ENCODE results near the gene ABHD11. TPM values are rescaled to one million over a fixed set of nuclear protein-coding genes. Genes with fewer than 3 reads are reported as not detected.

ABHD11 gene
- total and polyA plus RNA-seq, 9 of the 15 experiments (the other 6 are each of a cell fraction or from before 2014, with no cell fraction given) = 7.7 to 44.2 (median 18.9) TPM

DNA sequence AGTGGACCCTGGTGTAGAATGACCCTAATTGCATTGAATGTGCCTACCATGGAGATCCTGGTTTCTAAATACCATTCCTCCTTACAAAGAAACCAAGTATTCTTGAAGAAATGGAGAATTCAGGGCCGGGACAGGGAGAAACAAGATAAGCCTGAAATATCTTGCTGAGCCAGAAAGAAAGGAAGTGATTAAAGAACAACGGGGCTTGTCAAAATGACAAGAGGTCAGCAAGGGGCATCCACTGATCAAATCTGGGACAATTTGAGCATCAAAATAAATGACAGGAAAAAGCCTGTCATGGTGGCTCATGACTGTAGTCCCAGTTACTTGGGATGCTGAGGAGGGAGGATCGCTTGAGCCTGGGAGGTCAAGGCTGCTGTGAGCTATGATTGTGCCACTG is 8.1 kb downstream of the ABHD11 start (continued):
- TF ChIP-seq, protein P1, sequence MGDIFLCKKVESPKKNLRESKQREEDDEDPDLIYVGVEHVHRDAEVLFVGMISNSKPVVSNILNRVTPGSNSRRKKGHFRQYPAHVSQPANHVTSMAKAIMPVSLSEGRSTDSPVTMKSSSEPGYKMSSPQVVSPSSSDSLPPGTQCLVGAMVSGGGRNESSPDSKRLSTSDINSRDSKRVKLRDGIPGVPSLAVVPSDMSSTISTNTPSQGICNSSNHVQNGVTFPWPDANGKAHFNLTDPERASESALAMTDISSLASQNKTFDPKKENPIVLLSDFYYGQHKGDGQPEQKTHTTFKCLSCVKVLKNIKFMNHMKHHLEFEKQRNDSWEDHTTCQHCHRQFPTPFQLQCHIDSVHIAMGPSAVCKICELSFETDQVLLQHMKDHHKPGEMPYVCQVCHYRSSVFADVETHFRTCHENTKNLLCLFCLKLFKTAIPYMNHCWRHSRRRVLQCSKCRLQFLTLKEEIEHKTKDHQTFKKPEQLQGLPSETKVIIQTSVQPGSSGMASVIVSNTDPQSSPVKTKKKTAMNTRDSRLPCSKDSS (IDR thresholded peaks at IDR 0.05; ENCODE audit: low read depth, partially characterized antibody) = no peak
- TF ChIP-seq MEIS2 (IDR thresholded peaks at IDR 0.05; ENCODE audit: partially characterized antibody) (peak; percentile 84), KDM1A (IDR thresholded peaks at IDR 0.05) (peak; percentile 80 to 84), ARID1B (IDR thresholded peaks at IDR 0.05) (peak; percentile 77), NRF1 (conservative IDR thresholded peaks at IDR 0.05 in 1 of 2, IDR thresholded peaks at IDR 0.05 in 1 of 2) (no peak), TEAD4 (IDR thresholded peaks at IDR 0.05; ENCODE audit: low read length) (peak; percentile 60; the same call in 1 of the 2 replicates), TEAD4 (CRISPR knock-in tag; IDR thresholded peaks at IDR 0.05; ENCODE audit: borderline replicate concordance) (no peak), EP300 (IDR thresholded peaks at IDR 0.05; ENCODE audit: low read length) (peak; percentile 41; the same call in 1 of the 2 replicates), MYNN (IDR thresholded peaks at IDR 0.05) (no peak), MYNN (CRISPR knock-in tag; IDR thresholded peaks at IDR 0.05) (no peak), MTA2 (IDR thresholded peaks at IDR 0.05; ENCODE audit: low read depth) (0 out of 2 replicates have a peak, but pooled peaks have one; percentile 28), RCOR1 (IDR thresholded peaks at IDR 0.05; ENCODE audit: borderline replicate concordance in 1 of 2, low read depth in 2 of 2, low read length in 2 of 2) (peak in 1 of 2 experiments; percentile 88; a peak in 2 of 4 replicates), SMARCA4 (IDR thresholded peaks at IDR 0.05) (0 out of 2 replicates have a peak, but pooled peaks have one; percentile 34), JUND (IDR thresholded peaks at IDR 0.05; ENCODE audit: borderline replicate concordance, low read depth, low read length) (no peak), JUND (tag; IDR thresholded peaks at IDR 0.05; ENCODE audit: borderline replicate concordance, low read depth, low read length) (peak; percentile 18; the same call in 1 of the 3 replicates), SPI1 (IDR thresholded peaks at IDR 0.05; ENCODE audit: borderline replicate concordance, low read depth, low read length) (peak; percentile 41; the same call in 1 of the 2 replicates), TAL1 (IDR thresholded peaks at IDR 0.05) (peak; percentile 47)
- TF ChIP-seq, protein P2, sequence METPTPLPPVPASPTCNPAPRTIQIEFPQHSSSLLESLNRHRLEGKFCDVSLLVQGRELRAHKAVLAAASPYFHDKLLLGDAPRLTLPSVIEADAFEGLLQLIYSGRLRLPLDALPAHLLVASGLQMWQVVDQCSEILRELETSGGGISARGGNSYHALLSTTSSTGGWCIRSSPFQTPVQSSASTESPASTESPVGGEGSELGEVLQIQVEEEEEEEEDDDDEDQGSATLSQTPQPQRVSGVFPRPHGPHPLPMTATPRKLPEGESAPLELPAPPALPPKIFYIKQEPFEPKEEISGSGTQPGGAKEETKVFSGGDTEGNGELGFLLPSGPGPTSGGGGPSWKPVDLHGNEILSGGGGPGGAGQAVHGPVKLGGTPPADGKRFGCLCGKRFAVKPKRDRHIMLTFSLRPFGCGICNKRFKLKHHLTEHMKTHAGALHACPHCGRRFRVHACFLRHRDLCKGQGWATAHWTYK (CRISPR knock-in tag; IDR thresholded peaks at IDR 0.05) = no peak
- TF ChIP-seq, protein P3, sequence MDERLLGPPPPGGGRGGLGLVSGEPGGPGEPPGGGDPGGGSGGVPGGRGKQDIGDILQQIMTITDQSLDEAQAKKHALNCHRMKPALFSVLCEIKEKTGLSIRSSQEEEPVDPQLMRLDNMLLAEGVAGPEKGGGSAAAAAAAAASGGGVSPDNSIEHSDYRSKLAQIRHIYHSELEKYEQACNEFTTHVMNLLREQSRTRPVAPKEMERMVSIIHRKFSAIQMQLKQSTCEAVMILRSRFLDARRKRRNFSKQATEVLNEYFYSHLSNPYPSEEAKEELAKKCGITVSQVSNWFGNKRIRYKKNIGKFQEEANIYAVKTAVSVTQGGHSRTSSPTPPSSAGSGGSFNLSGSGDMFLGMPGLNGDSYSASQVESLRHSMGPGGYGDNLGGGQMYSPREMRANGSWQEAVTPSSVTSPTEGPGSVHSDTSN (CRISPR knock-in tag; IDR thresholded peaks at IDR 0.05; ENCODE audit: low read depth) = no peak
- TF ChIP-seq, protein P3 (tag; conservative IDR thresholded peaks at IDR 0.05; ENCODE audit: low read depth) = peak; percentile 77

Data from K562 (cell line).